ENCODE measurements around the gene CAMK4.

CAMK4 gene

DNA sequence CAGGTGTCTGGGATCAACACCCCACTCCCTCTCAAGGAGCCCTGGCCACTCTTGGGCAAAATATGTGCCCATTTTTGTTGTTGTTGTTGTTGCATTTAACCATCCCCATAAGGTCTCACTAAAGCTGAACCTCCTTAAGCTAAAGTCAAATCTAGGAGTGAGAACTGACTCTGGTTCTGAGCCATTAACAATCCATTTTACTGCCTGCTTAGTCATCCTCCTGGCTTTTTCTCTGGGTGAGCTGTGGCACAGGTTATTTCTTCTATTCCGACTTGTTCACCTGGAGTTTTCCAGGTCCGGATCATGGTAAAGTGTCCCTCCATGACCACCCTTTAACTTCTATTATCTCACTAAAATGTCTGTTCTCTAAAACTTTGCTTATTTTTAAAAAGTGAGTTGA lies 85.2 kb downstream of the CAMK4 start:
- Histone ChIP-seq H3K27ac (ENCODE audit: poor library complexity, severe bottlenecking) (no peak overlapping the region), H3K4me1 (ENCODE audit: insufficient read depth, poor library complexity, severe bottlenecking) (no peaks in the 10 kb centered on the region), H3K4me3 (ENCODE audit: severe bottlenecking) (no peak overlapping the region), H3K36me3 (ENCODE audit: low read depth) (no peaks in the 10 kb centered on the region), H3K9me3 (ENCODE audit: severe bottlenecking) (no peaks in the 10 kb centered on the region), H3K27me3 (ENCODE audit: insufficient read depth, poor library complexity, severe bottlenecking) (no peaks in the 10 kb centered on the region)
- ATAC-seq (ENCODE audit: low read depth) = peak; percentile 41; the same call in 1 of the 3 replicates
- TF ChIP-seq, protein P1, sequence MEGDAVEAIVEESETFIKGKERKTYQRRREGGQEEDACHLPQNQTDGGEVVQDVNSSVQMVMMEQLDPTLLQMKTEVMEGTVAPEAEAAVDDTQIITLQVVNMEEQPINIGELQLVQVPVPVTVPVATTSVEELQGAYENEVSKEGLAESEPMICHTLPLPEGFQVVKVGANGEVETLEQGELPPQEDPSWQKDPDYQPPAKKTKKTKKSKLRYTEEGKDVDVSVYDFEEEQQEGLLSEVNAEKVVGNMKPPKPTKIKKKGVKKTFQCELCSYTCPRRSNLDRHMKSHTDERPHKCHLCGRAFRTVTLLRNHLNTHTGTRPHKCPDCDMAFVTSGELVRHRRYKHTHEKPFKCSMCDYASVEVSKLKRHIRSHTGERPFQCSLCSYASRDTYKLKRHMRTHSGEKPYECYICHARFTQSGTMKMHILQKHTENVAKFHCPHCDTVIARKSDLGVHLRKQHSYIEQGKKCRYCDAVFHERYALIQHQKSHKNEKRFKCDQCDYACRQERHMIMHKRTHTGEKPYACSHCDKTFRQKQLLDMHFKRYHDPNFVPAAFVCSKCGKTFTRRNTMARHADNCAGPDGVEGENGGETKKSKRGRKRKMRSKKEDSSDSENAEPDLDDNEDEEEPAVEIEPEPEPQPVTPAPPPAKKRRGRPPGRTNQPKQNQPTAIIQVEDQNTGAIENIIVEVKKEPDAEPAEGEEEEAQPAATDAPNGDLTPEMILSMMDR (IDR thresholded peaks at IDR 0.05; ENCODE audit: poor library complexity, severe bottlenecking) = no peak
- DNase-seq (ENCODE audit: low spot score) = no peak

DNA sequence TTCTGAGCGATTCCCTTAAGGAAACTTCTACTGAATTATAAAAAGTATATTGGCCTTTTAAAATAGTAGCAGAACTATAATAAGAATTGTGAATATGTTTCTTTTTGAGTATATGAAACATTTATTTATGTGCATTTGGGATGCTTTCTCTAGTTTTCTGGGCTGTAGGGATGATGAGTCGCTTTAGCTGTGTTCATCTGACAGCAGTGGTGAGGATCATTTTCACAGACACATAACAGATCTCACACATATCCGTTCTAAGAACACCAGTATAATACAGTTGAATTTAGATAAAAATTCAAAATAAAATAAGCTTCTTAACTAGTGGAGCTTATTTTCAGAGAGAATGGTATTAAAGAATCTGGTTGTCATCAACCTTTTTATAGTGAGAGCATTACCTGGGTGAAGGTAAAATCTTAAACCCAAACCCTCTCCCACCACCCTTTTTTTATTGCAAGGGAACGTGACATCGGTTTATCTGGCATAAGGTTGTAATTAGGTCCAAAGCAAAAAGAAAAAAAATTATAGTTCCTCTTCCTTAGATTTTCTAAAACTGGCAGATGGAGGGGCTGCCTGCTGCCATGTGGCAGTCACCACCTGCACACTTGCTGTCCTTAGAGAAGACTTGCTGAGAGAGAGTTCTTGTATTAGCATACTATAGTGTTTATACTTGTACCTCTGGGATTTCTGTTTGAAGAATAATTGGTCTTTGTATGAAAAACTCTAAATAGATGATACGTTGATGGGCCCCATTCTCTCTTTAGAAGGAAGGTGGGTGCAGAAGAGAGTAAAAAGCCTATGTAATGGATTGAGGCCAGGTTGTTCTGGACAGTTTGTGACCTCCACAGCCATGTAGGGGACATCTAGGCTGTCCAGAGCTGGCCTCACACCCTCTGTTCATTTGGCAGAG lies 86.8 kb downstream of the CAMK4 start:
- TF ChIP-seq, protein P1 (IDR thresholded peaks at IDR 0.05; ENCODE audit: poor library complexity, severe bottlenecking) = no peak
- H3K4me1 ChIP-seq (ENCODE audit: insufficient read depth, poor library complexity, severe bottlenecking) = no peaks in the 10 kb centered on the region
- H3K27ac ChIP-seq (ENCODE audit: poor library complexity, severe bottlenecking) = no peak overlapping the region
- no peak for DNase-seq (ENCODE audit: low spot score)
- no peak for ATAC-seq (ENCODE audit: low read depth)
- no peaks in the 10 kb centered on the region for H3K36me3 ChIP-seq (ENCODE audit: low read depth)
- H3K9me3 ChIP-seq (ENCODE audit: severe bottlenecking) = no peaks in the 10 kb centered on the region
- H3K4me3 ChIP-seq (ENCODE audit: severe bottlenecking) = no peak overlapping the region
- no peaks in the 10 kb centered on the region for H3K27me3 ChIP-seq (ENCODE audit: insufficient read depth, poor library complexity, severe bottlenecking)

DNA sequence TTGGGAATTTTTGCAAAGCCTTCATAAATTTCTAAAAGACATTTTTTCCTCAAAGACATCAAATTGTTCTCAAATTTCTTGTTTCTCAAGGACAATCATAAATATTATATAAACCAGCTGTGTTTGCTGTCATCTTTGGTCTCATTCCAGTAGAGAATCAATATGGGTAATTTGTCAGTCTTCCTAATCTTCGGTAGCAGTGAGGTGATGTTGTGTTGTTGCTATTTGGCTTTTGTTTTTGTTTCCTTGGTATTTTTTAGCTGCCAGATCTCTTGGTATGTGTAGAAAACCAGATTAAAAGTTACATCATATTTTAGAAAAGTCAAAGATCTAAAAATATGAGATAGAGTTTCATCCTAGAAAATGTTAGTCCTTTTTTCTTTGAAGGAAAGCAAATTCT lies 87.5 kb downstream of the CAMK4 start:
- no peak overlapping the region for H3K27ac ChIP-seq (ENCODE audit: poor library complexity, severe bottlenecking)
- no peak for DNase-seq (ENCODE audit: low spot score)
- no peaks in the 10 kb centered on the region for H3K36me3 ChIP-seq (ENCODE audit: low read depth)
- H3K9me3 ChIP-seq (ENCODE audit: severe bottlenecking) = no peaks in the 10 kb centered on the region
- H3K27me3 ChIP-seq (ENCODE audit: insufficient read depth, poor library complexity, severe bottlenecking) = no peaks in the 10 kb centered on the region
- no peak overlapping the region for H3K4me3 ChIP-seq (ENCODE audit: severe bottlenecking)
- no peaks in the 10 kb centered on the region for H3K4me1 ChIP-seq (ENCODE audit: insufficient read depth, poor library complexity, severe bottlenecking)
- ATAC-seq (ENCODE audit: low read depth) = no peak
- TF ChIP-seq, protein P1 (IDR thresholded peaks at IDR 0.05; ENCODE audit: poor library complexity, severe bottlenecking) = no peak

DNA sequence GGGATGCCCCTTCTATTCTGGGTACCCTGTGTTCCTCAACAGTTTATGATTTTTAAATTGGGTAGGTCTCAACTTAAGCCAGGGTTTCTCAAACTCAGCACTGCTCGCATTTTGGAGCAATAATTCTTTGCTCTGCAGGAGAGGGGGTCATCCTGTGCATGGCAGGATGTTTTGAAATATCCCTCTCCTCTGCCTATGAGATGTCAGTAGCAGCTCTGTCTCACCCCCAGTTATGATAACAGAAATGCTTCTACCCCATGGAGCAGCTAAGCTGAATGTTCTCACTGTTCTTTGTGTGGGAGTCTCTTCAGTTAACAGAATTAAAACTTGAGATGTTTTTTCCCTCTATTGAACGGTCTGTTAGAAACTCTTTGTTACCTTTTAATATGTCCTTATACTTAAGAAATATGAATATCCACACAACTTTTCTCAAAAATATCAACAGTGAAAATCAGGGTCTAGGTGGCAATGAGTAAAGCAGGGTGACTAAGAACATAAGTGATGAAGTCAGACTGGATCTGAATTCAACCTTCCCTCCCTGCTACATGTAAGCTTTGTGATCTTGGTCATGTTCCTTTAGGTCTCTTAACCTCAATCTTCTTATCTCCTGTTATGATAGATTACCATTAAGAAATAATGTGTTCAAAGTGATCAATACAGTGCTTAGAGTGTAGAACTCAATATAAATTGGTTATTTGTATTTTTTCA lies 89.0 kb downstream of the CAMK4 start:
- ATAC-seq (ENCODE audit: low read depth) = no peak
- no peaks in the 10 kb centered on the region for H3K9me3 ChIP-seq (ENCODE audit: severe bottlenecking)
- H3K4me3 ChIP-seq (ENCODE audit: severe bottlenecking) = no peak overlapping the region
- TF ChIP-seq, protein P1 (IDR thresholded peaks at IDR 0.05; ENCODE audit: poor library complexity, severe bottlenecking) = no peak
- H3K27ac ChIP-seq (ENCODE audit: poor library complexity, severe bottlenecking) = no peak overlapping the region
- no peaks in the 10 kb centered on the region for H3K36me3 ChIP-seq (ENCODE audit: low read depth)
- DNase-seq (ENCODE audit: low spot score) = no peak
- no peaks in the 10 kb centered on the region for H3K27me3 ChIP-seq (ENCODE audit: insufficient read depth, poor library complexity, severe bottlenecking)
- H3K4me1 ChIP-seq (ENCODE audit: insufficient read depth, poor library complexity, severe bottlenecking) = no peaks in the 10 kb centered on the region
